Astrocyte of the spinal cord (primary cell): ENCODE results near the gene PLXNA3.

Source experiments
- DNase-seq: peaks from one replicate; pipeline ENCODE4 v3.0.0; 2011; ENCODE audit warnings: low read depth, low spot score
- H3K4me3 ChIP-seq: 2 replicates; pipeline ENCODE4 v1.5.1; 2011; ENCODE audit warnings: low read depth, mild to moderate bottlenecking, low read length, moderate library complexity
- in situ Hi-C: cut with HindIII; loops from 2 replicates; pipeline ENCODE4 v1.10.0; 2017; ENCODE audit warnings: low sequenced_read_pairs
- TF ChIP-seq, protein P1 (sequence below): IDR thresholded peaks from 2 replicates; pipeline ENCODE4 v1.5.1; 2012; ENCODE audit warnings: low read depth, mild to moderate bottlenecking, low read length, inconsistent platforms

The PLXNA3 gene

DNA sequence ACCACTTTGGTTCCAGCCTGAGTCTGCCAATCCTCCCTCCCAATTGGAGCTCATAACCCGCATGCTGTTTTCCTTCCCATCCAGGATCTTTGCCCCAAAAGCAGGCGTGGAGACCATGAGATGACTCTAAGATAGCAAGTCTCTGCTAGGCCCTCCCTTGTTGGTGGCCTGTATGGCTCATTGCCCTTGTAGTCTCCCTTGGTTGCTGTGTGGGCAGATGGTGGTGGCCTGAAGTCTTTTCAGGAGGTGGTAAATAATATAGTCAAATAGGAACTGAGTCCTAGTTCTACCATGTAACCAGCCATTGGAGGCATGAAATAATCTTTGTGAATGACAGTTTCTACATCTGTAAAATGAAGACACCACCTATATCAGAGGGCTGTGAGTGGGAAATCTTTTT is 28.4 kb upstream of the PLXNA3 start:
- in situ Hi-C loops = no loop called here
- no peak overlapping the region for H3K4me3 ChIP-seq
- no peak for DNase-seq
- TF ChIP-seq, protein P1, sequence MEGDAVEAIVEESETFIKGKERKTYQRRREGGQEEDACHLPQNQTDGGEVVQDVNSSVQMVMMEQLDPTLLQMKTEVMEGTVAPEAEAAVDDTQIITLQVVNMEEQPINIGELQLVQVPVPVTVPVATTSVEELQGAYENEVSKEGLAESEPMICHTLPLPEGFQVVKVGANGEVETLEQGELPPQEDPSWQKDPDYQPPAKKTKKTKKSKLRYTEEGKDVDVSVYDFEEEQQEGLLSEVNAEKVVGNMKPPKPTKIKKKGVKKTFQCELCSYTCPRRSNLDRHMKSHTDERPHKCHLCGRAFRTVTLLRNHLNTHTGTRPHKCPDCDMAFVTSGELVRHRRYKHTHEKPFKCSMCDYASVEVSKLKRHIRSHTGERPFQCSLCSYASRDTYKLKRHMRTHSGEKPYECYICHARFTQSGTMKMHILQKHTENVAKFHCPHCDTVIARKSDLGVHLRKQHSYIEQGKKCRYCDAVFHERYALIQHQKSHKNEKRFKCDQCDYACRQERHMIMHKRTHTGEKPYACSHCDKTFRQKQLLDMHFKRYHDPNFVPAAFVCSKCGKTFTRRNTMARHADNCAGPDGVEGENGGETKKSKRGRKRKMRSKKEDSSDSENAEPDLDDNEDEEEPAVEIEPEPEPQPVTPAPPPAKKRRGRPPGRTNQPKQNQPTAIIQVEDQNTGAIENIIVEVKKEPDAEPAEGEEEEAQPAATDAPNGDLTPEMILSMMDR = no peak

DNA sequence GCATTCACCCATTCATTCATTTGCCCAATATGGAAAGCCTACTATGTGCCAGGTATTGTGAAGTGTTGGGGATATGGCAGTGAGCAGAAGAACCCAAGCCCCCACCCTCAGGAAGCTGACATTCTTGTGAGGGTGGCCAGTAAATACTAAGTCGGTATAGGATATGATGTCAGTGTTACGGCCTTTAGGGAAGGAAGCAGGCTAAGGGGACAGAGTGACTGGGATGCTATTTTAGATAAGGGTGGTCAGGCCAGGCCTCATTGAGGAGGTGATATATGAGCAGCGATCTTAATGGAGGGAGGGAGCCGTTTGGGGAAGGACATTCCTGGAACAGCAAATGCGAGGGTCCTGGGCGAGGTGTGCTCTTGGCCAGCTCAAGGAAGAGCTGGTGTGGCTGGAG is 27.6 kb upstream of the PLXNA3 start:
- TF ChIP-seq, protein P1 = no peak
- in situ Hi-C loops = no loop called here
- no peak overlapping the region for H3K4me3 ChIP-seq
- no peak for DNase-seq

DNA sequence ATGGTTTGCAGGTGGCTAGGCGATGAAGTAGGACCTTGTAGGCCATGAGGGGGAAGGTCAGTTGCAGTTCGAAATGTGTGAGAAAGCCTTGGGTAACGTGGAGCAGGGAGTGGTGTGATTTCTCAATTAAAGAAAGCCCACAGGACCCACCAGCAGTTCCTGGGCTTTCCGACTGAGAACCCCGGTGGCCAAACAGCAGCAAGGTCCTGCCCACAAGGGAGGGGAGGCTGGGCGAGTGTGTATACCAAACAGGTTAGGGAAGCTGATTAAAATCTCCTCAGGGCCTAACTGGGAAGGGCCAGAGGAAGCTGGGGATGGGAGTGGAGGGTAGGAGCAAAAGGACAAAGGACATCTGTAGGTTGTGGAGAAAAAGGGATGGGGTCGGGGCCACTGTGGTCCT is 27.2 kb upstream of the PLXNA3 start:
- TF ChIP-seq, protein P1 = no peak
- in situ Hi-C loops = no loop called here
- no peak for DNase-seq
- no peak overlapping the region for H3K4me3 ChIP-seq

DNA sequence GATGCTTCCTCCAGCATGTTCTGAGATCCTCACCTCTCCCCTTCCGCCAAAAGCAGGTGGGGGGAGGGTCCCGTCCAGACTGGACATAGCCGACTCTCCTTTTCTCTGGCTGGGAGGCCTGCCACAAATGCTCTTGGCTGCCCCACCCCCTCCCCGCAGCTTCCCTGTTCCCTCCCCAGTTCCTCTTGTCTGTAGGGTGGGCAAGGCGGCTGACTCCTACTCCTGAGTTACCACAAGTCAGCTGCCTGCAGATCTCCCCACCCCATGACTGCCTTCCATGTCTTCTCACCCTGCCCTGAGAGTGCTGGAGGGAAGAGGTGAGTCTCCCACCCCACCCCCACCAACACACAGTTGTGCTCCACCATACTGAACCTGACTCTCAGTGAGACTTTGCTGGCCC is 26.7 kb upstream of the PLXNA3 start:
- no peak overlapping the region for H3K4me3 ChIP-seq
- in situ Hi-C loops = no loop called here
- TF ChIP-seq, protein P1 = no peak
- DNase-seq = no peak

DNA sequence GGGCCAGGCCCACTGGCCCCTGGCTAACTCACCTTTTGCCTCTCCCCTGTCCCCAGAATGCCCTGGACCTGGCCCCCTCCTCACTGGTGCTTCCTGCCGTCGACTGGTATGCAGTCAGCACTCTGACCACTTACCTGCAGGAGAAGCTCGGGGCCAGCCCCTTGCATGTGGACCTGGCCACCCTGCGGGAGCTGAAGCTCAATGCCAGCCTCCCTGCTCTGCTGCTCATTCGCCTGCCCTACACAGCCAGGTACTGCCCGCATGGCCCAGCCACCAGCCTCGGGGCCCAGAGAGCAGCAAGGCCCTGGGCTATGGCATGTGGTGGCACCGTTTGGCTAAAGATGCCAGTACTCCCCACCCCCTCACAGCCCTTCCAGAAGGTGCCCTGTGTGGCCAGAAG is 25.9 kb upstream of the PLXNA3 start:
- no peak for DNase-seq
- no peak overlapping the region for H3K4me3 ChIP-seq
- TF ChIP-seq, protein P1 = no peak
- in situ Hi-C loops = no loop called here

DNA sequence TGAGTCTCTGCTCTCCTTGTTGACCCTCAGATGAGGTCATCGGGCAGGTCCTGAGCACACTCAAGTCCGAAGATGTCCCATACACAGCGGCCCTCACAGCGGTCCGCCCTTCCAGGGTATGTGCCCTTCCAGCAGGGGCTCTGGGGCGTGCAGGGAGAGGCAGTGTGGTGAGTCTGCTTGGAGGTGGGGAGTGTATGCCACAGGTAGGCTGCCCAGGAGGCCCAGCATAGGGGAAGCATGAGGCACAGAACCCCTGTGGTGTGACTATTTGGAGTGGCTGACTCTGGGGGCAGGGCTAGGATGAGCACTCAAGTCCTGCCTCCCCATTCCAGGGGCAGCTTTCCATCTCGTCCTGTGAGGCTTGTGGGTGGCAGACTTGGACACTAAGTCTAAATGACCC is 24.5 kb upstream of the PLXNA3 start:
- H3K4me3 ChIP-seq = no peak overlapping the region
- DNase-seq = no peak
- TF ChIP-seq, protein P1 = no peak
- in situ Hi-C loops = no loop called here

DNA sequence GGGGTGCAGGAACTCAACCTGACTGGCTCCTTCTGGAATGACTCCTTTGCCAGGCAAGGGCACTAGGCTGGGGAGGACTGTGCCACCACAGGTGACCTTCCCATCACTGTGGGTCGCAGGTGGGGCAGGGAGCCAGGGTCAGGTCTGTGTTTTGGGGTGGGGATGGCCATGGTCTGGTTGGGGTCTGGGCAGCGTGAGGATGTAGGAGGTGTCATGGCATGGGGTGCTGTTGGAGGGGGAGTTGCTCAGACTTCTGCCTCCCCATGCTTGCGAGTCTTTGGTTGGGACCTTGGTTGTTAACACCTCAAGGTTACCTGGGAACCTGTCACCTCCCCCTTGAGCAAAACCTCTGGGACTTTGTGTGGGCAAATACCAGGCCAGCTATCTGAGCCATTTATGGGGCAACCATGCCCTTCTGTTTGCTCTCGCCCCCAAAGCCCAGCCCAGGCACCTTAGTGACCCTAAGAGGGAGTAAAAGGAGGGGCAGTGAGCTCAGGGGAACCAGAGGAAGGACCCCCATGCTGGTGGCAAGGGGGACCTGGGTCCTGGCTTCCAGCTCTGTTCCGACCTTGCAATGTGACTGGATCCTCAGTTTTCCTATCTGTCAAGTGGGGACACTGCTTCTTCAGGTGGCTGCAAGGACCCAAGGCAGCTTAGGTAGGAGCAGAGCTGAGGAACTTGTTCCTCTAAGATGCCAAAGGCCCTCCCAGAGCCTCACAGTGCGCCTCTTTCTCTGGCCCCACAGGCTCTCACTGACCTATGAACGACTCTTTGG is 23.5 kb upstream of the PLXNA3 start:
- no peak for DNase-seq
- H3K4me3 ChIP-seq = no peak overlapping the region
- in situ Hi-C loops = no loop called here
- TF ChIP-seq, protein P1 = no peak
